GM19438 (cell line): ENCODE measurements around the gene SEC61A1.

ENCODE experiments used
- ATAC-seq: cut with Tn5 transposase; IDR thresholded peaks from one replicate; pipeline ENCODE4 v1.9.1; 2021; ENCODE audit warnings: low read depth; ENCODE audit not compliant: unreplicated experiment

The SEC61A1 gene

GRCh38 chr3:128051837-128052594 lies at the start of gene SEC61A1:
Gene SEC61A1 (plus strand): TSS chr3:128052437. CDS start chr3:128052553, 116 bp downstream.
- ATAC-seq: peak; percentile 93

GRCh38 chr3:128004661-128005060 lies 47.6 kb upstream of the SEC61A1 start:
- ATAC-seq: no peak

GRCh38 chr3:128006061-128007032 lies 45.9 kb upstream of the SEC61A1 start:
- ATAC-seq: no peak

GRCh38 chr3:128007033-128007424 lies 45.2 kb upstream of the SEC61A1 start:
- no peak for ATAC-seq

- ATAC-seq: no peak
These were observed 42.0 kb upstream of the SEC61A1 start for GRCh38 chr3:128009952-128010846.

- no peak for ATAC-seq
These were observed 41.1 kb upstream of the SEC61A1 start for GRCh38 chr3:128011140-128011539.

GRCh38 chr3:128012050-128012449 lies 40.2 kb upstream of the SEC61A1 start:
- no peak for ATAC-seq

- ATAC-seq: no peak
These were observed 37.7 kb upstream of the SEC61A1 start for GRCh38 chr3:128014548-128014947.

GRCh38 chr3:128016502-128016901 lies 35.7 kb upstream of the SEC61A1 start:
- no peak for ATAC-seq

- ATAC-seq: no peak
These were observed 30.4 kb upstream of the SEC61A1 start for GRCh38 chr3:128021768-128022372.

GRCh38 chr3:128033102-128033501 lies 19.1 kb upstream of the SEC61A1 start:
- ATAC-seq: no peak

GRCh38 chr3:128036119-128036518 lies 16.1 kb upstream of the SEC61A1 start:
- ATAC-seq: no peak

GRCh38 chr3:128040041-128040440 lies 12.2 kb upstream of the SEC61A1 start:
- ATAC-seq: no peak

- ATAC-seq: no peak
These were observed 11.6 kb upstream of the SEC61A1 start for GRCh38 chr3:128040660-128041059.

- no peak for ATAC-seq
These were observed 10.9 kb upstream of the SEC61A1 start for GRCh38 chr3:128041344-128041743.

GRCh38 chr3:128050597-128050996 lies 1.6 kb upstream of the SEC61A1 start:
- ATAC-seq: no peak

GRCh38 chr3:128051459-128051836 lies 789 bp upstream of the SEC61A1 start:
- ATAC-seq: peak; percentile 16

GRCh38 chr3:128052595-128053351 lies 536 bp downstream of the SEC61A1 start:
- peak; percentile 18 for ATAC-seq

- ATAC-seq: no peak
These were observed 1.4 kb downstream of the SEC61A1 start for GRCh38 chr3:128053614-128054013.
